H1 (cell line): ENCODE measurements around the gene PRSS21. TPM values are rescaled to one million over a fixed set of nuclear protein-coding genes. Genes with fewer than 3 reads are reported as not detected.

ENCODE experiments used
- CTCF ChIA-PET: fragments of 300-600 bp; sonication (Branson Sonifier 250); formaldehyde crosslinking; loops from one replicate; lab custom pipeline; 2021; ENCODE audit not compliant: partially characterized antibody; lab: Charles Lee
- POLR2A ChIA-PET: fragments of 300-600 bp; sonication (Branson Sonifier 250); formaldehyde crosslinking; loops from one replicate; lab custom pipeline; 2021; ENCODE audit warnings: inconsistent platforms; ENCODE audit not compliant: partially characterized antibody; lab: Charles Lee
- DNase-seq, 2 experiments: peaks; one replicate each; pipeline versions ENCODE4 v3.0.0 to v3.0.0-alpha.2; 2010 to 2022; ENCODE audit warnings: low spot score in 2 of 2, low read depth in 1 of 2, mixed read lengths in 1 of 2
- FAIRE-seq: peaks from 2 replicates; lab custom pipeline; 2011; peaks lifted over from hg19 to GRCh38; lab: Jason Lieb, UNC
- H2AFZ ChIP-seq: 2 replicates; pipeline ENCODE4 v1.8.1; 2012; ENCODE audit warnings: low read length, inconsistent platforms
- H2AK5ac ChIP-seq: 2 replicates; pipeline ENCODE4 v1.6.1; 2013; ENCODE audit warnings: low read depth, low read length
- H2BK120ac ChIP-seq: replicated peaks from 2 replicates; pipeline ENCODE3; 2013; ENCODE audit warnings: low read depth, low read length, inconsistent platforms
- H2BK12ac ChIP-seq: 2 replicates; pipeline ENCODE4 v1.6.1; 2013; ENCODE audit warnings: low read depth, low read length
- H2BK15ac ChIP-seq: 2 replicates; pipeline ENCODE4 v1.6.1; 2013; ENCODE audit warnings: low read length
- H2BK20ac ChIP-seq: 2 replicates; pipeline ENCODE4 v1.6.1; 2013; ENCODE audit warnings: low read length
- H2BK5ac ChIP-seq: 2 replicates; pipeline ENCODE4 v1.6.1; 2013; ENCODE audit warnings: low read depth, low read length
- H3K14ac ChIP-seq: 2 replicates; pipeline ENCODE4 v1.6.1; 2013; ENCODE audit warnings: inconsistent platforms; ENCODE audit not compliant: insufficient read length
- H3K18ac ChIP-seq: 2 replicates; pipeline ENCODE4 v1.6.1; 2013; ENCODE audit warnings: low read length; ENCODE audit errors: extremely low read depth
- H3K23ac ChIP-seq: 2 replicates; pipeline ENCODE4 v1.6.1; 2013; ENCODE audit warnings: inconsistent platforms; ENCODE audit not compliant: insufficient read length
- H3K23me2 ChIP-seq: 2 replicates; pipeline ENCODE4 v1.6.1; 2013; ENCODE audit warnings: low read depth, low read length
- H3K27ac ChIP-seq: 2 replicates; pipeline ENCODE4 v1.6.1; 2011; ENCODE audit warnings: low read depth, low read length, inconsistent platforms
- H3K27me3 ChIP-seq, 4 experiments: replicated peaks in 1 of 4; 1 replicate in 1 of 4; 2 replicates in 3 of 4; pipeline versions ENCODE4 v1.6.1 to v1.8.1; 2011 to 2013; ENCODE audit warnings: low read length in 3 of 4, mild to moderate bottlenecking in 3 of 4, inconsistent platforms in 2 of 4, mixed read lengths in 2 of 4, moderate library complexity in 1 of 4; ENCODE audit not compliant: control insufficient read depth in 3 of 4, insufficient read depth in 3 of 4; ENCODE audit errors: extremely low read depth in 1 of 4
- H3K36me3 ChIP-seq, 4 experiments: 2 replicates each; pipeline versions ENCODE4 v1.6.1 to v1.8.1; 2011 to 2013; ENCODE audit warnings: mild to moderate bottlenecking in 4 of 4, low read length in 3 of 4, moderate library complexity in 2 of 4, control low read depth in 1 of 4, inconsistent platforms in 1 of 4; ENCODE audit not compliant: insufficient read depth in 4 of 4, control insufficient read depth in 2 of 4
- H3K4ac ChIP-seq: replicated peaks from 2 replicates; pipeline ENCODE3; 2013; ENCODE audit warnings: low read length, low read depth, mixed read lengths, inconsistent platforms; ENCODE audit not compliant: insufficient read length
- H3K4me1 ChIP-seq, 4 experiments: replicated peaks in 1 of 4; 1 replicate in 1 of 4; 2 replicates in 3 of 4; pipeline versions ENCODE4 v1.6.1 to v1.8.1; 2011 to 2013; ENCODE audit warnings: low read length in 3 of 4, inconsistent platforms in 2 of 4, mixed read lengths in 1 of 4; ENCODE audit not compliant: insufficient read depth in 4 of 4, control insufficient read depth in 3 of 4
- H3K4me2 ChIP-seq, 2 experiments: 2 replicates each; pipeline versions ENCODE4 v1.6.1 to v1.8.1; 2011 to 2013; ENCODE audit warnings: low read depth in 2 of 2, low read length in 2 of 2, control low read depth in 1 of 2, inconsistent platforms in 1 of 2, mild to moderate bottlenecking in 1 of 2; ENCODE audit not compliant: insufficient read depth in 1 of 2
- H3K4me3 ChIP-seq, 4 experiments: fragments of 200-600, 300-600 bp in 1 of 4; sonication (generic), shearing (Covaris generic), sonication (Bioruptor Twin) in 1 of 4; 2 replicates each; pipeline versions ENCODE4 v1.5.1 to v1.8.1; 2011 to 2016; ENCODE audit warnings: low read length in 4 of 4, low read depth in 3 of 4, control low read depth in 2 of 4, inconsistent platforms in 2 of 4, mild to moderate bottlenecking in 2 of 4, mixed read lengths in 1 of 4, moderate library complexity in 1 of 4; ENCODE audit not compliant: insufficient read depth in 2 of 4; ENCODE audit errors: extremely low read depth in 1 of 4
- H3K56ac ChIP-seq: replicated peaks from 2 replicates; pipeline ENCODE3; 2013; ENCODE audit warnings: low read depth, mild to moderate bottlenecking, mixed read lengths, low read length, inconsistent platforms; ENCODE audit not compliant: insufficient read length
- H3K79me1 ChIP-seq: 2 replicates; pipeline ENCODE4 v1.6.1; 2013; ENCODE audit warnings: low read depth, low read length, control low read depth
- H3K79me2 ChIP-seq, 2 experiments: 2 replicates each; pipeline versions ENCODE4 v1.6.1 to v1.8.1; 2012 to 2013; ENCODE audit warnings: low read length in 2 of 2, mild to moderate bottlenecking in 2 of 2, inconsistent platforms in 1 of 2; ENCODE audit not compliant: insufficient read depth in 2 of 2, control insufficient read depth in 1 of 2
- H3K9ac ChIP-seq, 4 experiments: replicated peaks in 1 of 4; 1 replicate in 1 of 4; 2 replicates in 3 of 4; pipeline versions ENCODE4 v1.6.1 to v1.8.1; 2011 to 2013; ENCODE audit warnings: low read depth in 3 of 4, low read length in 3 of 4, control low read depth in 2 of 4, mild to moderate bottlenecking in 2 of 4, moderate library complexity in 2 of 4, inconsistent platforms in 1 of 4; ENCODE audit errors: extremely low read depth in 1 of 4
- H3K9me3 ChIP-seq, 2 experiments: 2 replicates each; pipeline versions ENCODE4 v1.6.1 to v1.8.1; 2012 to 2013; ENCODE audit warnings: mild to moderate bottlenecking in 2 of 2, moderate library complexity in 2 of 2, control low read depth in 1 of 2, inconsistent platforms in 1 of 2, low read depth in 1 of 2, low read length in 1 of 2, mixed read lengths in 1 of 2; ENCODE audit not compliant: insufficient read depth in 2 of 2
- H4K20me1 ChIP-seq, 2 experiments: replicated peaks in 1 of 2; 2 replicates each; pipeline versions ENCODE3 to v1.8.1; 2011 to 2013; ENCODE audit warnings: inconsistent platforms in 2 of 2, low read length in 2 of 2, mild to moderate bottlenecking in 1 of 2; ENCODE audit not compliant: insufficient read depth in 2 of 2, control insufficient read depth in 1 of 2
- H4K5ac ChIP-seq: 2 replicates; pipeline ENCODE4 v1.6.1; 2013; ENCODE audit warnings: low read length, low read depth, mixed read lengths, inconsistent platforms; ENCODE audit not compliant: insufficient read length
- H4K8ac ChIP-seq: 2 replicates; pipeline ENCODE4 v1.8.0; 2013; ENCODE audit warnings: mild to moderate bottlenecking, moderate library complexity, low read length, inconsistent platforms; ENCODE audit not compliant: insufficient read depth; ENCODE audit errors: extremely low read depth
- H4K91ac ChIP-seq: replicated peaks from 2 replicates; pipeline ENCODE3; 2013; ENCODE audit warnings: low read length, mixed read lengths, inconsistent platforms; ENCODE audit not compliant: insufficient read length
- BCL11A ChIP-seq, 2 experiments: IDR thresholded peaks; one replicate each; pipeline ENCODE4 v1.6.1; 2011; ENCODE audit warnings: low read depth in 2 of 2, low read length in 2 of 2, mild to moderate bottlenecking in 2 of 2
- EGR1 ChIP-seq: IDR thresholded peaks from 2 replicates; pipeline ENCODE4 v1.6.1; 2011; ENCODE audit warnings: low read depth, low read length, borderline replicate concordance
- HDAC2 ChIP-seq, 2 experiments: fragments of 300-600 bp in 1 of 2; sonication (generic) in 1 of 2; IDR thresholded peaks; 2 replicates each; pipeline ENCODE4 v1.6.1; 2011 to 2012; ENCODE audit warnings: low read depth in 2 of 2, low read length in 2 of 2, mild to moderate bottlenecking in 2 of 2, moderate library complexity in 2 of 2, borderline replicate concordance in 1 of 2, inconsistent platforms in 1 of 2
- PHF8 ChIP-seq: fragments of 200-600 bp; sonication (generic); conservative IDR thresholded peaks from 2 replicates; pipeline ENCODE4 v1.7.1; 2012; ENCODE audit warnings: low read depth, mild to moderate bottlenecking, inconsistent platforms, low read length, moderate library complexity
- SAP30 ChIP-seq: fragments of 300-600 bp; sonication (generic); IDR thresholded peaks from 2 replicates; pipeline ENCODE4 v1.7.1; 2012; ENCODE audit warnings: low read length, moderate library complexity, mild to moderate bottlenecking, inconsistent platforms; ENCODE audit not compliant: insufficient read depth, insufficient replicate concordance
- ZNF274 ChIP-seq: IDR thresholded peaks from 2 replicates; pipeline ENCODE4 v1.7.0; 2012; ENCODE audit warnings: low read length, borderline replicate concordance; ENCODE audit errors: extremely low read depth
- WGBS, 2 experiments: shearing (Covaris generic) in 1 of 2; methylation state at CpG; one replicate each; pipeline versions ENCODE4 v1.1.6 to v1.1.7; 2013 to 2015; ENCODE audit warnings: low lambda C conversion rate in 2 of 2, mixed read lengths in 2 of 2, inconsistent platforms in 1 of 2, low coverage in 1 of 2, missing lambda C conversion rate in 1 of 2; ENCODE audit not compliant: insufficient replicate concordance in 2 of 2, insufficient coverage in 1 of 2, insufficient read length in 1 of 2; ENCODE audit errors: extremely low coverage in 1 of 2, missing lambda C conversion rate in 1 of 2; 5-methylcytosine and 5-hydroxymethylcytosine counted together
- polyA plus RNA-seq, 7 experiments: library from polyadenylated mRNA; depleted of rRNA in 3 of 7; stranded (reverse) in 5 of 7; unstranded in 2 of 7; fragments of >200 nt in 5 of 7; fragments of 200-250 nt in 2 of 7; gene quantifications; 1 replicate in 5 of 7; 2 replicates in 1 of 7; 4 replicates in 1 of 7; pipeline versions ENCODE4 v1.2.1 to v1.2.3, GENCODE V29; 2011 to 2013; ENCODE audit warnings: missing spikeins in 2 of 7, mixed read lengths in 2 of 7
- total RNA-seq: library from RNA; stranded (reverse); fragmentation: NEBNext Ultra II Directional; extraction: Animal tissue kit (Norgen Biotek cat#: 25700); gene quantifications from 2 replicates; pipeline ENCODE4 v1.2.1, GENCODE V29; 2021

The PRSS21 gene
- total and polyA plus RNA-seq, 2 of the 8 experiments (the other 6 are each of a cell fraction or from before 2014, with no cell fraction given), result 0.76 to 1.0 TPM

DNA sequence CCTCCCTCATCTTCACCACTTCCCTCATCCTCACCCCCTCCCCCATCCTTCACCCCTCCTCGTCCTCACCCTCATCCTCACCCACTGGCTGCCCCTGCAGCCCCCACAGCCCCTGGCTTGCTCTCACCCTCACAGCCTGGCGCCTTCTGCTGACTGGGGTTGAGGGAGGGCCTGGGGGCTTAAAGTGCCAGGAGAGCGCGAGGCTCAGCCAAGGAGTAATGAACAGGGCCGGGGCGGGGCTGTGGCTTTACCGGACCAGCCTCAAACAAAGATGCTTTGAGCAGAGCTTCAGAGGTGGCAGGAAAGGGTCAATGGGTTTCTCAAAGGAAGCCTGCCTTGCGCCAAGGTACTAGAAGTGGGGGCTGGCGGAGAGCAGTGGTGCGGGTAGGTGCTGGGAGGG lies 29.6 kb upstream of the PRSS21 start, which contains the start of gene PRSS33:
Gene PRSS33, minus strand, starts transcription at position 155 of the 400 bp plus-strand sequence. CDS start 1,013 bp downstream, outside the sequence.
- no peaks in the 10 kb centered on the region for H3K9me3 ChIP-seq
- H4K8ac ChIP-seq, result peak within 1 kb of the TSS; percentile 38
- no peak within 1 kb of the TSS for H3K27ac ChIP-seq
- 81% methylated on average over 9 of the region's 10 CpGs; no CpG with 5 or more reads in 1 of the 2 experiments for WGBS, 2 experiments
- no peak within 1 kb of the TSS for H2AK5ac ChIP-seq
- H2BK20ac ChIP-seq, result 0 out of 2 replicates have a peak within 1 kb of the TSS, but pooled peaks have one; percentile 48
- H3K79me2 ChIP-seq, result no peaks in the 10 kb centered on the region
- ChIA-PET POLR2A (interaction anchor here (0.6 to 1.4 kb wide), 3 partner anchors 9 to 633 kb away, joined by 3 to 5 read pairs (median 3); no protein-coding TSS in a partner anchor), CTCF (interaction anchor here (1.1 kb wide), 1 partner anchor 81 kb away, joined by 5 read pairs; no protein-coding TSS in a partner anchor)
- FAIRE-seq, result no peak
- H2BK120ac ChIP-seq, result no peak within 1 kb of the TSS
- no peak within 1 kb of the TSS for H3K4ac ChIP-seq
- H2BK15ac ChIP-seq, result no peak within 1 kb of the TSS; the same call in 1 of the 2 replicates
- H3K9ac ChIP-seq, result no peak within 1 kb of the TSS
- no peaks in the 10 kb centered on the region; the same call in 1 of the 2 replicates for H3K79me1 ChIP-seq
- H2AFZ ChIP-seq, result no peak within 1 kb of the TSS
- no peak within 1 kb of the TSS for H3K4me3 ChIP-seq
- H4K5ac ChIP-seq, result no peak within 1 kb of the TSS
- H2BK12ac ChIP-seq, result 0 out of 2 replicates have a peak within 1 kb of the TSS, but pooled peaks have one; percentile 80
- H3K23ac ChIP-seq, result no peak within 1 kb of the TSS
- no peaks in the 10 kb centered on the region; the same call in 1 of the 2 replicates for H3K23me2 ChIP-seq
- TF ChIP-seq BCL11A (IDR thresholded peaks at IDR 0.05; ENCODE audit: low read depth in 2 of 2, low read length in 2 of 2) (no peak), EGR1 (no peak), SAP30 (no peak), HDAC2 (IDR thresholded peaks at IDR 0.05; ENCODE audit: borderline replicate concordance in 1 of 2, low read depth in 2 of 2, low read length in 2 of 2) (no peak), ZNF274 (no peak), PHF8 (no peak)
- TF ChIP-seq, all 59 proteins: peak for 0
- Histone ChIP-seq H3K18ac (no peak within 1 kb of the TSS), H3K36me3 (no peaks in the 10 kb centered on the region), H3K14ac (no peak within 1 kb of the TSS), H3K56ac (no peak within 1 kb of the TSS), H4K91ac (no peak within 1 kb of the TSS), H3K4me2 (no peak within 1 kb of the TSS; a peak in 1 of 4 replicates), H3K27me3 (peaks cover 0 to 3% (median 0%) of the 10 kb centered on the region in 4 experiments; a peak in 1 of 7 replicates), H3K4me1 (peaks cover 0 to 3% (median 2%) of the 10 kb centered on the region in 4 experiments; a peak in 1 of 7 replicates), H2BK5ac (no peak within 1 kb of the TSS), H4K20me1 (no peaks in the 10 kb centered on the region)
- no peak for DNase-seq
